ENCODE data around the gene TYW3.

TYW3 gene

DNA sequence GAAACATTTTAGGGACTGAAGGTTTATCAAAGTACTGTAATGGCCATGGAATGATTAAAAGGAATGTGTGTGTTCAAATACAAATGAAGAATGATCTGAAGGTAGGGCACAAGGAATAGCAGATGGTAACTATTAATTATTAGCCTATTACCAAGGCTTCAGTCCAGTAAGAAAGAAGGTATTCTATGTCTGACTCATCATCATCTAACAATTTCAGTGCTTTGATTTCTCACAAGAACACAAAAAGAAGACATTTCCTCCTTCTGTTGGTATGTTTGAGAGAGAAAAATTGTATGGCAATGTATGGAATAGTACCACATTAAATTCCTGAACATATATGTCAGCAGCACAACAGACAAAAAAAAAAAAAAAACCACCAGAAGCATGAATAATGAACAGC, 57.5 kb downstream of the TYW3 start:
- DNase-seq (ENCODE audit: low read depth), result no peak

DNA sequence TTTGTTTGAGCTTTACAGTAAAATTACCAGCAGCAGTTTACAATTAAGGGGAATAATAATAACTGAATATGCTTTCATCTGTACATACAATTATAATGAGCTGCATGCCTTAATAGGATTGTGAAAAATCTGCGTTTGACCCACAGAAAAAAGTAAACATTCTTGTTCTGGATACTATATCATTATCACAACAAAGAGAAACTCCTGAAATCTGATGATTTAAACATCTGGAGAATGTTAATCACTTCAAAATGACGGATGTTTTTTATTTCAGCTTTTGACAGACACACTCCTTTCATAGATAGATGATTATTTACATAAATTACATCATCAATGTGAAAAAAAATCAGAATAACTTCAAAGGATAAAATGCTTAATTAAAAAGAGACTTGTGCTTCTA, 58.5 kb downstream of the TYW3 start:
- DNase-seq (ENCODE audit: low read depth), result no peak

DNA sequence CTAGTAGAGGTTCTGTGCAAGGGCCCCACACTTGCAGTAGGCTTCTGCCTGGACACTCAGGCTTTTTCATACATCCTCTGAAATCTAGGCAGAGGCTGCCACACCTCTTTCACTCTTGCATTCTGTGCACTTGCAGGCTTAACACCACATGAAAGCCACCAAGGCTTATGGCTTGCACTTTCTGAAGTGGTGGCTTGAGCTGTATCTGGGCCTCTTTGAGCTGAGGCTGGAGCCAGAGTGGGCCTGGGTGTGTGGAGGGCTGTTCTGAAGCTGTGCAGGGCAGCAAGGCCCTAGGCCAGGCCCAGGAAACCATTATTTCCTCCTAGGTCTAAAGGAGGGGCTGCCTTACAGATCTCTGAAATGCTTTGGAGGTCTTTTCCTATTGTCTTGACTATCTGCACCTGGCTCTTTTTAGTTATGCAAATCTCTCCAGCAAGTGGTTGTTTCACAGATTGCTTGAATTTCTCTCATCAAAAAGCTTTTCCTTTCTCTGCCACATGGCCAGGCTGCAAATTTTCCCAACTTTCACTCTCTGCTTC, 66.2 kb downstream of the TYW3 start:
- no peak for DNase-seq (ENCODE audit: low read depth)

DNA sequence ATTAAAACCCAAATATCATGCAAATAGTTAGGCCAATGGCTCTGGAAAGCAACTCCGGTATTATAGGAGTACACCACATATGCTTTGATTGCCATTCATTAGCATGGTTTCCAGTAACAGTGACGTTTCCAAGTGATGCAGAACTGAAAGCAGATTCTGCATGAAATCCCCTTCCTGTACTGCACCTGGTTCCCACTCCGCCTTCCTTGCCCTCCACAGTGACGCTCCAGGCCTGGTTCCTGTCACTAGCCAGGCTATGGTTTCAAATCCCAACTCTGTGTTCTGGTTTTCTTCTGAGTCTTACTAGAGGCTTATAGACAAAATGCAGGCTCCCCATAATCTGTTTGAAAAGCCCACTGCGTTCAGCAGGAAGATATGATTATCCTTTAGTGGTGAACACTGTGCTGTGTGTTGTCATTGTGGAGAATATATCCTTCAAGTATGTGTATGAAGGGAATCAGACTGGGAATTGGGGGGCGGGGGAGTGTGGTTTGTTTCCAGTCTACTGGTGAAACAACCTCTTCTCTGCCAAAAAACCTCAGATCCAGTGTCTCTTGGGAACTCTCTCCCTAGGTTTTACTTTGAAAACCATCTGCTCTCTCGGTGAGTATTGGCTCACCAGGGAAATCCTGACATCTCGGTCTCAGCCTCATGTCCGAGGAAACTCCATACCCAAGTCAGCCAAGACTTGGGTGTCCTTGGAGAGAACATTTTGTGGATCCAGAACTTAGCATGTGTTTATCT, 78.7 kb downstream of the TYW3 start:
- DNase-seq (ENCODE audit: low read depth), result no peak

DNA sequence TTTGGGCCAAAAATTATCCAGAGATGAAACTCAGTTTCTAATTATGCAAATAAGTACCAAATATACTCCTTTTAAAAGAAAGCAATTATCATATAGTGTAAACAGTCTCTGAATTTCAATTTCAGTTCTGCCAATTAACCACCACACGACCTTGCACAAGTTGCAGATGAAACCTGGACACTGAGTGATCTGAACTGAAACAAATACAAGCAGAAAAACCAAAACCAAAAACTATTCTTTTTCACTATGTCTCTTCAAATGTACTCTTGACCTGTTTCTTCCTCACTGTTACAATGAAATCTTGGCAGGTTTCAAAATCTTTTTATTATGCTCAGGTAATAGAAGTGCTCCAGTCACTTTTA, 79.2 kb downstream of the TYW3 start:
- no peak for DNase-seq (ENCODE audit: low read depth)

Measured in stromal cell of bone marrow (primary cell).